K562 (cell line): ENCODE measurements around the gene GPR85. TPM values are rescaled to one million over a fixed set of nuclear protein-coding genes. Genes with fewer than 3 reads are reported as not detected.

Experiments used
- DDX20 ChIP-seq: fragments of 450-650 bp; IDR thresholded peaks from 2 replicates; pipeline ENCODE4 v1.6.1; 2016; ENCODE audit warnings: missing genetic modification characterization, low read depth, mild to moderate bottlenecking, missing compliant biosample characterization, moderate library complexity
- EP400 ChIP-seq: fragments of 450-650 bp; IDR thresholded peaks from 2 replicates; pipeline ENCODE4 v1.6.1; 2017; ENCODE audit warnings: antibody characterized with exemption, mild to moderate bottlenecking, moderate library complexity
- MEF2D ChIP-seq: conservative IDR thresholded peaks from 2 replicates; pipeline ENCODE4 v1.6.1; 2016; ENCODE audit warnings: low read depth, missing genetic modification characterization, missing compliant biosample characterization
- MIER1 ChIP-seq: fragments of 450-650 bp; IDR thresholded peaks from 2 replicates; pipeline ENCODE4 v1.6.1; 2016; ENCODE audit warnings: antibody characterized with exemption, mild to moderate bottlenecking, low read depth
- NFE2 ChIP-seq: IDR thresholded peaks from 2 replicates; pipeline ENCODE4 v1.6.1; 2014; ENCODE audit warnings: antibody characterized with exemption, low read depth
- SRSF3 ChIP-seq: fragments of 200-400 bp; formaldehyde crosslinking; IDR thresholded peaks from 2 replicates; pipeline ENCODE4 v1.6.1; 2016; ENCODE audit warnings: mild to moderate bottlenecking, low read length, moderate library complexity; ENCODE audit not compliant: insufficient read depth
- TARDBP ChIP-seq: fragments of 450-650 bp; IDR thresholded peaks from 2 replicates; pipeline ENCODE4 v1.6.1; 2016
- XRCC3 ChIP-seq: fragments of 450-650 bp; IDR thresholded peaks from 2 replicates; pipeline ENCODE4 v1.6.1; 2017; ENCODE audit warnings: mild to moderate bottlenecking, moderate library complexity
- ZNF143 ChIP-seq: sonication (generic); formaldehyde crosslinking; IDR thresholded peaks from 2 replicates; pipeline ENCODE4 v1.9.0; 2022; ENCODE audit warnings: mild to moderate bottlenecking, missing genetic modification reagents
- ZNF184 ChIP-seq: sonication (generic); formaldehyde crosslinking; IDR thresholded peaks from 2 replicates; pipeline ENCODE4 v1.5.0; 2020; ENCODE audit warnings: missing genetic modification reagents
- ZNF589 ChIP-seq: fragments of 200-800 bp; sonication (Bioruptor generic); IDR thresholded peaks from 2 replicates; pipeline ENCODE4 v1.6.1; 2016; ENCODE audit warnings: low read depth, missing genetic modification characterization, missing compliant biosample characterization
- ZNF644 ChIP-seq: fragments of 200-800 bp; sonication (Bioruptor generic); IDR thresholded peaks from 2 replicates; pipeline ENCODE4 v1.6.1; 2016; ENCODE audit warnings: low read depth, missing genetic modification characterization, missing compliant biosample characterization
- polyA plus RNA-seq, 8 experiments: library from polyadenylated mRNA; depleted of rRNA in 4 of 8; stranded (reverse) in 5 of 8; unstranded in 3 of 8; fragments of >200 nt; fragmentation: Nextera tagmentation in 2 of 8; fragmentation: Illumina TruSeq in 1 of 8; extraction: Ambion mirVana in 2 of 8; extraction: Trizol in 1 of 8; gene quantifications; 2 replicates each; pipeline versions ENCODE4 v1.2.1 to v1.2.3, GENCODE V29; 2011 to 2014; ENCODE audit warnings: inconsistent platforms in 1 of 8, missing spikeins in 1 of 8
- total RNA-seq, 7 experiments: library from RNA; depleted of rRNA in 6 of 7; stranded (reverse); fragments of >200 nt in 6 of 7; fragmentation: Illumina TruSeq in 2 of 7; extraction: Trizol in 2 of 7; gene quantifications; 2 replicates each; pipeline versions ENCODE4 v1.2.1 to v1.2.3, GENCODE V29; 2011 to 2021; ENCODE audit warnings: low replicate concordance in 1 of 7
- TF ChIP-seq, protein P1 (sequence below): fragments of 450-650 bp; formaldehyde crosslinking; conservative IDR thresholded peaks from 2 replicates; pipeline ENCODE4 v1.4.0; 2022; ENCODE audit warnings: mild to moderate bottlenecking, missing genetic modification characterization
- TF ChIP-seq, protein P2 (sequence below): fragments of 250-450 bp; sonication (Bioruptor Pico); IDR thresholded peaks from 2 replicates; pipeline ENCODE4 v1.4.0; 2020
- TF ChIP-seq, protein P3 (sequence below): IDR thresholded peaks from 3 replicates; pipeline ENCODE4 v1.6.1; 2011; ENCODE audit warnings: borderline replicate concordance, mild to moderate bottlenecking; ENCODE audit not compliant: insufficient read length, insufficient read depth
- TF ChIP-seq, protein P4 (sequence below): conservative IDR thresholded peaks from 2 replicates; pipeline ENCODE4 v1.6.1; 2011; ENCODE audit warnings: low read depth, mild to moderate bottlenecking, low read length; ENCODE audit not compliant: control insufficient read depth
- TF ChIP-seq, protein P5 (sequence below): sonication (generic); formaldehyde crosslinking; IDR thresholded peaks from 2 replicates; pipeline ENCODE4 v1.8.0; 2023; ENCODE audit warnings: mild to moderate bottlenecking, missing genetic modification reagents

Gene GPR85
- total and polyA plus RNA-seq, 9 of the 15 experiments (the other 6 are each of a cell fraction or from before 2014, with no cell fraction given): 2.9 to 18.2 (median 4.0) TPM

DNA sequence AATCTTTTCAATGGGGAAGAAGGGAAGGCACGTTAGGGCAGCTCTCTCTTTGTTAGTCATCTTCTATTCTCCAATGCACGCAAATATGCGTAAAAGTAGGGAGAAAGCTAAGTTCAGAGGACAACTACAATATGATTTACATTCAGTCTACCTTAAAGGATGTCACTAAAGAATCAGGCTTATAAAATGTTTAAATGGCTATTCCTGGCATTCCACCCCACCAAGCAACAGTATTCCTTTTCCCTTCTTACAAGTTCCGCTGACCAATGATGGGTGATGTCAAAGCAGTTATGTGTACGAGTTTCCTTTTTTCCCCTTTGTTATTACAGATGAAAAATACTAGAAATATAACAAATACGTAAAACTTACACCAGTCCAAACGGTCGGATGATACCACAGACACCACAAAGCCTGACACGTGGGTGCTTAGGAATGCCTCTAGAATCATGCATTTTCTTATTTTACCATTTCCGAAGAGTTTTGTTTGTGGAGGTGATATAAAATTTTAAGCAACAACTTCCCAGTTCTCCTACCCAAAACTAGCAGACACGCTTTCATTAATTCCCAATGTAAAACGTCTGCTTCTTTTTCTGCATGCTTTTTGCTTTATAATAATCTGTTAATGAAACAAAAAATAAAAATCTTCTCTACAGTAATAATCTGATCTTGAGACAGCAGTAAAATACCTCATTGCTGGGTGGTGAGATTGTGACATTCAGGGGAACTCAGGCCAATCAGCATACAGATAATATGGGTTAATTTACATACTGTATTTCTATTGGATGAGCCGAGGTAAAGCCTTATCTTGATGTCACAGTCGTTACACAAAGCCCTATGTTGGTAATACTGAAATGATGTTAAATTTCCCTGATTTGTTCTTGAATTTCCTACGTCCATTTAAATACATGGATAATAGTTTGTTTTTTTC is 708 bp upstream of the GPR85 start (continued):
- TF ChIP-seq DDX20 (no peak), ZNF644 (tag) (no peak), ZNF184 (CRISPR knock-in tag) (no peak), ZNF589 (CRISPR knock-in tag) (peak; percentile 62; the same call in 1 of the 2 replicates), EP400 (no peak; the same call in 1 of the 2 replicates), TARDBP (no peak), ZNF143 (CRISPR knock-in tag) (no peak), SRSF3 (no peak), XRCC3 (no peak), MIER1 (no peak), MEF2D (tag) (no peak), NFE2 (no peak)
- TF ChIP-seq, protein P1, sequence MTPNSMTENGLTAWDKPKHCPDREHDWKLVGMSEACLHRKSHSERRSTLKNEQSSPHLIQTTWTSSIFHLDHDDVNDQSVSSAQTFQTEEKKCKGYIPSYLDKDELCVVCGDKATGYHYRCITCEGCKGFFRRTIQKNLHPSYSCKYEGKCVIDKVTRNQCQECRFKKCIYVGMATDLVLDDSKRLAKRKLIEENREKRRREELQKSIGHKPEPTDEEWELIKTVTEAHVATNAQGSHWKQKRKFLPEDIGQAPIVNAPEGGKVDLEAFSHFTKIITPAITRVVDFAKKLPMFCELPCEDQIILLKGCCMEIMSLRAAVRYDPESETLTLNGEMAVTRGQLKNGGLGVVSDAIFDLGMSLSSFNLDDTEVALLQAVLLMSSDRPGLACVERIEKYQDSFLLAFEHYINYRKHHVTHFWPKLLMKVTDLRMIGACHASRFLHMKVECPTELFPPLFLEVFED: no peak
- TF ChIP-seq, protein P2, sequence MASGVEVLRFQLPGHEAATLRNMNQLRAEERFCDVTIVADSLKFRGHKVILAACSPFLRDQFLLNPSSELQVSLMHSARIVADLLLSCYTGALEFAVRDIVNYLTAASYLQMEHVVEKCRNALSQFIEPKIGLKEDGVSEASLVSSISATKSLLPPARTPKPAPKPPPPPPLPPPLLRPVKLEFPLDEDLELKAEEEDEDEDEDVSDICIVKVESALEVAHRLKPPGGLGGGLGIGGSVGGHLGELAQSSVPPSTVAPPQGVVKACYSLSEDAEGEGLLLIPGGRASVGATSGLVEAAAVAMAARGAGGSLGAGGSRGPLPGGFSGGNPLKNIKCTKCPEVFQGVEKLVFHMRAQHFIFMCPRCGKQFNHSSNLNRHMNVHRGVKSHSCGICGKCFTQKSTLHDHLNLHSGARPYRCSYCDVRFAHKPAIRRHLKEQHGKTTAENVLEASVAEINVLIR (CRISPR knock-in tag): no peak
- TF ChIP-seq, protein P3, sequence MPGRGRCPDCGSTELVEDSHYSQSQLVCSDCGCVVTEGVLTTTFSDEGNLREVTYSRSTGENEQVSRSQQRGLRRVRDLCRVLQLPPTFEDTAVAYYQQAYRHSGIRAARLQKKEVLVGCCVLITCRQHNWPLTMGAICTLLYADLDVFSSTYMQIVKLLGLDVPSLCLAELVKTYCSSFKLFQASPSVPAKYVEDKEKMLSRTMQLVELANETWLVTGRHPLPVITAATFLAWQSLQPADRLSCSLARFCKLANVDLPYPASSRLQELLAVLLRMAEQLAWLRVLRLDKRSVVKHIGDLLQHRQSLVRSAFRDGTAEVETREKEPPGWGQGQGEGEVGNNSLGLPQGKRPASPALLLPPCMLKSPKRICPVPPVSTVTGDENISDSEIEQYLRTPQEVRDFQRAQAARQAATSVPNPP: no peak
- TF ChIP-seq, protein P4, sequence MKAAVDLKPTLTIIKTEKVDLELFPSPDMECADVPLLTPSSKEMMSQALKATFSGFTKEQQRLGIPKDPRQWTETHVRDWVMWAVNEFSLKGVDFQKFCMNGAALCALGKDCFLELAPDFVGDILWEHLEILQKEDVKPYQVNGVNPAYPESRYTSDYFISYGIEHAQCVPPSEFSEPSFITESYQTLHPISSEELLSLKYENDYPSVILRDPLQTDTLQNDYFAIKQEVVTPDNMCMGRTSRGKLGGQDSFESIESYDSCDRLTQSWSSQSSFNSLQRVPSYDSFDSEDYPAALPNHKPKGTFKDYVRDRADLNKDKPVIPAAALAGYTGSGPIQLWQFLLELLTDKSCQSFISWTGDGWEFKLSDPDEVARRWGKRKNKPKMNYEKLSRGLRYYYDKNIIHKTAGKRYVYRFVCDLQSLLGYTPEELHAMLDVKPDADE: no peak
- TF ChIP-seq, protein P5, sequence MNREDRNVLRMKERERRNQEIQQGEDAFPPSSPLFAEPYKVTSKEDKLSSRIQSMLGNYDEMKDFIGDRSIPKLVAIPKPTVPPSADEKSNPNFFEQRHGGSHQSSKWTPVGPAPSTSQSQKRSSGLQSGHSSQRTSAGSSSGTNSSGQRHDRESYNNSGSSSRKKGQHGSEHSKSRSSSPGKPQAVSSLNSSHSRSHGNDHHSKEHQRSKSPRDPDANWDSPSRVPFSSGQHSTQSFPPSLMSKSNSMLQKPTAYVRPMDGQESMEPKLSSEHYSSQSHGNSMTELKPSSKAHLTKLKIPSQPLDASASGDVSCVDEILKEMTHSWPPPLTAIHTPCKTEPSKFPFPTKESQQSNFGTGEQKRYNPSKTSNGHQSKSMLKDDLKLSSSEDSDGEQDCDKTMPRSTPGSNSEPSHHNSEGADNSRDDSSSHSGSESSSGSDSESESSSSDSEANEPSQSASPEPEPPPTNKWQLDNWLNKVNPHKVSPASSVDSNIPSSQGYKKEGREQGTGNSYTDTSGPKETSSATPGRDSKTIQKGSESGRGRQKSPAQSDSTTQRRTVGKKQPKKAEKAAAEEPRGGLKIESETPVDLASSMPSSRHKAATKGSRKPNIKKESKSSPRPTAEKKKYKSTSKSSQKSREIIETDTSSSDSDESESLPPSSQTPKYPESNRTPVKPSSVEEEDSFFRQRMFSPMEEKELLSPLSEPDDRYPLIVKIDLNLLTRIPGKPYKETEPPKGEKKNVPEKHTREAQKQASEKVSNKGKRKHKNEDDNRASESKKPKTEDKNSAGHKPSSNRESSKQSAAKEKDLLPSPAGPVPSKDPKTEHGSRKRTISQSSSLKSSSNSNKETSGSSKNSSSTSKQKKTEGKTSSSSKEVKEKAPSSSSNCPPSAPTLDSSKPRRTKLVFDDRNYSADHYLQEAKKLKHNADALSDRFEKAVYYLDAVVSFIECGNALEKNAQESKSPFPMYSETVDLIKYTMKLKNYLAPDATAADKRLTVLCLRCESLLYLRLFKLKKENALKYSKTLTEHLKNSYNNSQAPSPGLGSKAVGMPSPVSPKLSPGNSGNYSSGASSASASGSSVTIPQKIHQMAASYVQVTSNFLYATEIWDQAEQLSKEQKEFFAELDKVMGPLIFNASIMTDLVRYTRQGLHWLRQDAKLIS (CRISPR knock-in tag): no peak
